ENCODE results near the gene PCGF2.
A peak's percentile ranks its signal among the peaks of the same experiment; 100 is the strongest.
"Not testable (repeated sequence)": the region's sequence is repeated elsewhere in the genome, so short reads cannot be mapped to it uniquely, and the experiment has no call there.

Gene PCGF2

DNA sequence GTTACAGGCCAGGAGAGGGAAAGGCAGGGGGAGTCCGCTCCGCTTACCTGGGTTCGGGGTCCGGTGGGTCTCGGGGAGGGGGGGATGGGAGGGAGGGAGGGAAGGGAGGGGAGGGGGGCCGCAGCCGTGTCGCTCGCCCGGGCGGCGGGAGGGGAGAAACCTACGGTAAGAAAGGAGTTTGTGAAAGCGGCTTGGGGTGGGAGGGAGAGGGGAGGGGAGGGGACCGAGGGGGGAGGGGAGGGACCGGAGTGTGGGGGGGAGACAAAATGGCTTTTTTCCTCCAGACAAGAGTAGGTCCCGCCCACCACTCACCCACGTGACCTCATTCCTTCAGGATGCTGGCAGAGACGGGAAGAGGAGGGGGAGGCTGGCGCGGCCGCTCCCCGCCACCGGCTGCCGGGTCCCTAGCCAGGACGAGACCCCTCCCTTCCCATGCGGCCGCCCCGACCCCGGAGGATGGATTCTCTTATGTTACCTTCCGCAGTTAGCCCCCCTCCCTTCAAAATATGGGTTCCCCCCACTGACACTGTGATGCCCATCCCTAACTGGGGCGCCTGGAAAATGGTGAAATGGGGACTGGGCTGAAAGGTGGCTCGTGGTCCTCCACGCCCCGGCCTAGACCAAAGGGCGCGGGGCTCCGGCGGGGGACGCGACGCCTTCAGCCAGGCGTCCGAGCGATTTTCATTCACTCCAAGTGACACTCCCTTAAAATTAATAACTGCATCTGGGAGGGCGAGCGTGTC, at the start of gene PCGF2:
PCGF2 (minus strand) TSS at position 188 of the 743 bp plus-strand sequence. CDS start 7,934 bp downstream, outside the sequence.
- ATAC-seq (replicated peaks; ENCODE audit: extremely low read depth, poor library complexity, severe bottlenecking) (no peak), DNase-seq (ENCODE audit: low spot score in 2 of 2) (no peak)
- no peak within 1 kb of the TSS for H3K27ac Mint-ChIP-seq (ENCODE audit: low read depth)
- H3K27me3 Mint-ChIP-seq = peaks cover 65% of the 10 kb centered on the region
- peaks cover 44% of the 10 kb centered on the region for H3K4me1 Mint-ChIP-seq
- H3K9me3 Mint-ChIP-seq = no peaks in the 10 kb centered on the region
- peak within 1 kb of the TSS; percentile 93 for H3K4me3 Mint-ChIP-seq
- peaks cover 25% of the 10 kb centered on the region for H3K36me3 Mint-ChIP-seq (ENCODE audit: insufficient read depth)

DNA sequence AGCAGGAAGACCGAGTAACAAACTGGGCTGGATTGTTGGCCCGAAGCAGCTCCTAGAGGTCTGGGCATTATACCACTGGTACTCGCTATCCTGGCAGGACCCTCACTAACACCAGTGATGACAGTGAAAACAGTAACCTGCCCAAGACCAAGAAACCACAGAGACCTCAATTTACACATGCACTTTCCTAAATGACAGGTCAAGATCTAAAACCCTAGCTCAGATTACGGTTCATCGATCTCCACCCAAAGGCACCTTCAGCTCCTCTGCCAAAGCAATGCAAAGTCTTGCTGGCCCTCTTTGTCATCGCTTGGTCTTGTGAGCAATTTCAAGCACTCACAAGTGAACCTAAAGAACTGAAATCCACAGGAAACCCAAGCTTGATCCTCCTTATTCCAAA, 49.7 kb upstream of the PCGF2 start:
- peak overlapping the region; percentile 93 for H3K4me3 Mint-ChIP-seq
- ATAC-seq (replicated peaks; ENCODE audit: extremely low read depth, poor library complexity, severe bottlenecking) = no peak
- peaks cover 38% of the 10 kb centered on the region for H3K36me3 Mint-ChIP-seq (ENCODE audit: insufficient read depth)
- H3K4me1 Mint-ChIP-seq = peaks cover 44% of the 10 kb centered on the region
- no peak for DNase-seq (ENCODE audit: low spot score in 2 of 2)
- H3K27me3 Mint-ChIP-seq = no peaks in the 10 kb centered on the region
- peak overlapping the region; percentile 86 for H3K27ac Mint-ChIP-seq (ENCODE audit: low read depth)
- no peaks in the 10 kb centered on the region for H3K9me3 Mint-ChIP-seq

DNA sequence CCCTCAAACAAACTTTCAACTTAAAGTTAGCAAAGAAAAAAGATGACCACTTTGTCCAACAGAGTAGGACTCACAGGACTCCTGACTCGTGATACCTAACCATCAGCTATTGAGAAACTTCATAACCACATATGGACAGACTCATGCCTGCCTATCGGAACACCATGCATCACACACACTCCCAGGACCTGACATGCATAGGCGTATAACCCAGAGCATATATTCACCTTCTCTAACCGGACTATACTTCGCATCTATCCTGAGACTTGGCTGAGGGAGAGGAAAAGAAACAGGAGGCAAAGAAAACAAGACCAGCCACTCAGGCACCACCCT, 49.0 kb upstream of the PCGF2 start:
- Mint-ChIP-seq H3K4me3 (peak overlapping the region; percentile 93), H3K27ac (ENCODE audit: low read depth) (no peak overlapping the region), H3K27me3 (no peaks in the 10 kb centered on the region), H3K4me1 (peaks cover 44% of the 10 kb centered on the region), H3K9me3 (no peaks in the 10 kb centered on the region), H3K36me3 (ENCODE audit: insufficient read depth) (peaks cover 34% of the 10 kb centered on the region)
- ATAC-seq (replicated peaks; ENCODE audit: extremely low read depth, poor library complexity, severe bottlenecking) (no peak), DNase-seq (ENCODE audit: low spot score in 2 of 2) (no peak)

DNA sequence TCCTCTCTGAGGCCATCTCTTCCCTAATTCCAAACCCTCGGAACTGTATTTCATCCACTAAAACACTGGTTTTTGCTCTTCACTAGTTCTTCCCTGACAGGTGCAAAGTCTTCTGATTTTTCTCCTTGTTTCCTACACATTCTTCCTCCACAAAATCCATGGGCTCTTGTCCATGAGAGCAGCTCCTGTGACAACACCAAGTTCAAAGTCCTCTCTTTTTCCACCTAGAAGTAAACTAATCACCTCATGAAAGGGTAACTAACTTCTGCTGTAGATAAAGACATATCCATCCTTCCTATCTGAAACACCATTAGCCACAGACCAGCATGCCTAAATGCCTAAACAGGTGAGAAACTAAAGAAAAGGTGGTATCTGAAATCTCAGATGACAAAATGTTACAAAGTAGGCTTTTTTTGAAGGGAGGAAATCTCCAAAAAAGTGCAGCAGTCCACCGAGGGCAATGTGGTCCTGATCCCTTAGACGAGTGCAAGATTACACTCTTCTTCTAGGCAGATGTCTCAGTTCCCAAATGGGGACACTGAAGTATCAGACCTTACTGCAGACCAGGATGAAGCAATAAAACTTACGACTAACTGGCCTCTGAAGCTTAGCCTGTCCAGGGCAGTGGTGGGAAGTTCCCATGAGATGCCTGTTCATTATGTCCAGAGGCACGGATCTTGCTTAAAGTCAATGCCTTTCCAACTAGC, 48.5 kb upstream of the PCGF2 start:
- H3K9me3 Mint-ChIP-seq = no peaks in the 10 kb centered on the region
- no peaks in the 10 kb centered on the region for H3K27me3 Mint-ChIP-seq
- ATAC-seq (replicated peaks; ENCODE audit: extremely low read depth, poor library complexity, severe bottlenecking) = no peak
- peaks cover 30% of the 10 kb centered on the region for H3K36me3 Mint-ChIP-seq (ENCODE audit: insufficient read depth)
- DNase-seq (ENCODE audit: low spot score in 2 of 2) = no peak
- peaks cover 44% of the 10 kb centered on the region for H3K4me1 Mint-ChIP-seq
- no peak overlapping the region for H3K27ac Mint-ChIP-seq (ENCODE audit: low read depth)
- H3K4me3 Mint-ChIP-seq = peak overlapping the region; percentile 93

DNA sequence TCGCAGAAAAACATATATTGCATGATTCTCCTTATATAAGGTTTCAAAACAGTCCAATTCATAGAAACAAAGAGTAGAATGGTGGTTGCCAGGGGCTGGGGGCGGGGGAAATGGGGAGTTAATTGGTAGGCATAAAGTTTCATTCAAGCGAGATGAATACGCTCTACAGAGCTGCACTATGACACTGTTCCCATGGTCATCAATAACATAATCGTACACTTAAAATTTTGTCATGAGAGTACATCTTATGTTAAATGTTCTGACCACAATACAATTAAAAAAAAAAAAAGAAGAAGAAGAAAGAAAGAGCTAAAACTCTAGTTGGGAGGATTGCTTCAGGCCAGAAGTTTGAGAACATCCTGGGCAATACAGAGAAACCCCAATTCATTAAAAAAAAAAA, 46.1 kb upstream of the PCGF2 start:
- H3K4me3 Mint-ChIP-seq = no peak overlapping the region
- DNase-seq (ENCODE audit: low spot score in 2 of 2) (no peak), ATAC-seq (replicated peaks; ENCODE audit: extremely low read depth, poor library complexity, severe bottlenecking) (no peak)
- peaks cover 18% of the 10 kb centered on the region for H3K36me3 Mint-ChIP-seq (ENCODE audit: insufficient read depth)
- peaks cover 35% of the 10 kb centered on the region for H3K4me1 Mint-ChIP-seq
- H3K9me3 Mint-ChIP-seq = no peaks in the 10 kb centered on the region
- no peak overlapping the region for H3K27ac Mint-ChIP-seq (ENCODE audit: low read depth)
- H3K27me3 Mint-ChIP-seq = no peaks in the 10 kb centered on the region

DNA sequence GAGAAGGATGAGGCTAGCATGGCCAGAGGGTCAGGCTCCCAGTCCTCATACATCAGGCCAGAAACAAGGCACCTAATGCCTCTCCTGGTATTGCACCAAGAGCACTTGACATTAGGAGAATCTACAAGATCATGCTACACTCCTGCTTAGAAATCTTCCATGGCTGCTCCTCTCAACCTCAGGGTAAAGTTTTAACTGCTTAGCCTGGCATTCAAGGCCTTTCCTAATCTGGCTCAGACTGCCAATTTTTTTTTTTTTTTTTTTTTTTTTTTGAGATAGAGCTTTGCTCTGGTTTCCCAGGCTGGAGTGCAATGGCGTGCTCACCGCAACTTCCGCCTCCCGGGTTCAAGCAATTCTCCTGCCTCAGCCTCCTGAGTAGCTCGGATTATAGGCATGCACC, 43.0 kb upstream of the PCGF2 start:
- DNase-seq (ENCODE audit: low spot score in 2 of 2) = no peak
- H3K27me3 Mint-ChIP-seq = no peaks in the 10 kb centered on the region
- H3K36me3 Mint-ChIP-seq (ENCODE audit: insufficient read depth) = peaks cover 15% of the 10 kb centered on the region
- peaks cover 15% of the 10 kb centered on the region for H3K4me1 Mint-ChIP-seq
- H3K27ac Mint-ChIP-seq (ENCODE audit: low read depth) = no peak overlapping the region
- ATAC-seq (replicated peaks; ENCODE audit: extremely low read depth, poor library complexity, severe bottlenecking) = no peak
- no peaks in the 10 kb centered on the region for H3K9me3 Mint-ChIP-seq
- no peak overlapping the region for H3K4me3 Mint-ChIP-seq

DNA sequence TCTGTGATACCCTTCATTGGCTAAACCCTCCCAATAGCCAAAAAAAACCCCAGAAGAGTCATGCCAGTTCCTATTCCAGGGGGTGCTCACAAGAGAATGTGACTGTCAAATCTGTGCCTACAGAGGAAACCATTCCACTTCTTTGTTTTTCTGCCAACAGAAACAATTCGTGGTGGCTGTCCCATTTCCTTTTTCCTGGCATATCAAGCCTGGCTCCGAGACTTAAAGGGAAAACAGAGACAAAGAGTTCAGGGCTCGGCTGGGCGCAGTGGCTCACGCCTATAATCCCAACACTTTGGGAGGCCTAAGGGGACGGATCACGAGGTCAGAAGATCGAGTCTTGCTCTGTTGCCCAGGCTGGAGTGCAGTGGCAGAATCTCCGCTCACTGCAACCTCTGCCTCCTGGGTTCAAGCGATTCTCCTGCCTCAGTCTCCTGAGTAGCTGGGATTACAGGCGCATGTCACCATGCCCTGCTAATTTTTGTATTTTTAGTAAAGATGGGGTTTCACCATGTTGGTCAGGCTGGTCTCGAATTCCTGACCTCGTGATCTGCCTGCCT, 42.1 kb upstream of the PCGF2 start:
- not testable (repeated sequence) for ATAC-seq (replicated peaks; ENCODE audit: extremely low read depth, poor library complexity, severe bottlenecking); H3K27me3 Mint-ChIP-seq; H3K4me3 Mint-ChIP-seq; H3K9me3 Mint-ChIP-seq; H3K27ac Mint-ChIP-seq (ENCODE audit: low read depth); DNase-seq (ENCODE audit: low spot score in 2 of 2)
- Mint-ChIP-seq H3K4me1 (peaks cover 15% of the 10 kb centered on the region), H3K36me3 (ENCODE audit: insufficient read depth) (peaks cover 16% of the 10 kb centered on the region)

DNA sequence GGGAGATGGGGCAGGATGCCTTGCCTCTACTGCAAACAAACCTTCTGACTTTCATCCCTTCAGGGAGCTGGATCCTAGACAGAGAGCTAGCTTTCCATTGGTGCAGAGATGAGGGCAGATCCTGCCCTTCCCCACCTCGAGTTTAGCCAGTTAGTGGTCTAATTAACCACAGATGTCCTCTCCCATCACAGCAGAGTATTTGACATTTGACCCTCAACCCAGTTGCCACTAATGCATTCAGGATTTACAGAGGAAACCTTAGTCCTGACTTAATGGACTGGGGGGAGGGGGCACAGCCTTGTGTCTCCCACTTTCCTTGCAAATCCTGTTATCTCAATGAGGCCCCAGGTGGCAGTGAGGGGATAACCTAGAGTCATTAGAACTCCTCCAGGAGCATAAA, 41.0 kb upstream of the PCGF2 start:
- DNase-seq (ENCODE audit: low spot score in 2 of 2) = no peak
- ATAC-seq (replicated peaks; ENCODE audit: extremely low read depth, poor library complexity, severe bottlenecking) = no peak
- peaks cover 11% of the 10 kb centered on the region for H3K4me1 Mint-ChIP-seq
- no peaks in the 10 kb centered on the region for H3K9me3 Mint-ChIP-seq
- no peak overlapping the region for H3K27ac Mint-ChIP-seq (ENCODE audit: low read depth)
- no peaks in the 10 kb centered on the region for H3K27me3 Mint-ChIP-seq
- H3K36me3 Mint-ChIP-seq (ENCODE audit: insufficient read depth) = peaks cover 17% of the 10 kb centered on the region
- no peak overlapping the region for H3K4me3 Mint-ChIP-seq

DNA sequence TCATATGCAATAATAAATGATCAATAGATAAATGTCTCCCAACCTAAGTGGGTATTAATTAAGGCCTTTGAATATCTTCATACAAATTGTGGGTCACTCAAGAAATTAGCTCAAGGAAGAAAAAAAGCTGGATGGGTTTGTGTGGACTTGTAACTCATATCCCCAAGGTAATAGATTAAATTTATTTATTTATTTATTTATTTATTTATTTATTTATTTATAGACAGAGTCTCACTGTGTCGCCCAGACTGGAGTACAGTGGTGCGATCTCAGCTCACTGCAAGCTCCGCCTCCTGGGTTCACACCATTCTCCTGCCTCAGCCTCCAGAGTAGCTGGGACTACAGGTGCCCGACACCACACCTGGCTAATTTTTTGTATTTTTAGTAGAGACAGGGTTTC, 39.9 kb upstream of the PCGF2 start:
- H3K4me3 Mint-ChIP-seq; H3K27me3 Mint-ChIP-seq; H3K27ac Mint-ChIP-seq (ENCODE audit: low read depth); DNase-seq (ENCODE audit: low spot score in 2 of 2); H3K9me3 Mint-ChIP-seq; ATAC-seq (replicated peaks; ENCODE audit: extremely low read depth, poor library complexity, severe bottlenecking); H3K4me1 Mint-ChIP-seq: not testable (repeated sequence)
- H3K36me3 Mint-ChIP-seq (ENCODE audit: insufficient read depth) = peaks cover 18% of the 10 kb centered on the region

DNA sequence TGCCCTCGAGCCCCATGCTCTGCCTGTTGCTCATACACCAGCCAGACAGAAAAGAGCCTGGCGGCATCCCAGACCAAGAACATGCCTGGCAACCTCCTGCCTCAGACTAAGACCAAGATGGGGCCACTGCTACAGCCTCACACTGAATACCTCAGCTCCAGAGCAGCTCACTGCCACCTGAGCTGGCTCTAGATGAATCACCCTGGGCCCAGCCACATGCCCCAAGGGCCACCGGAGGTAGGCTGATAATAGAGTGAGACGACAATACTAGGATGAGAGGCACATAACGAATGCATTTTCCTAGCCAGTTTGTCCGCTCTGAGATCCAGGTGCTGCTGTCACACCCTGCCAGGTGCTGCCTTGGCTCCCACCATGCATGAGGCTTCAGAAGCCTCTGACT, 38.2 kb upstream of the PCGF2 start:
- H3K36me3 Mint-ChIP-seq (ENCODE audit: insufficient read depth) = peaks cover 18% of the 10 kb centered on the region
- no peak overlapping the region for H3K27ac Mint-ChIP-seq (ENCODE audit: low read depth)
- ATAC-seq (replicated peaks; ENCODE audit: extremely low read depth, poor library complexity, severe bottlenecking) = no peak
- H3K9me3 Mint-ChIP-seq = no peaks in the 10 kb centered on the region
- no peaks in the 10 kb centered on the region for H3K27me3 Mint-ChIP-seq
- peaks cover 7% of the 10 kb centered on the region for H3K4me1 Mint-ChIP-seq
- DNase-seq (ENCODE audit: low spot score in 2 of 2) = no peak
- H3K4me3 Mint-ChIP-seq = no peak overlapping the region

DNA sequence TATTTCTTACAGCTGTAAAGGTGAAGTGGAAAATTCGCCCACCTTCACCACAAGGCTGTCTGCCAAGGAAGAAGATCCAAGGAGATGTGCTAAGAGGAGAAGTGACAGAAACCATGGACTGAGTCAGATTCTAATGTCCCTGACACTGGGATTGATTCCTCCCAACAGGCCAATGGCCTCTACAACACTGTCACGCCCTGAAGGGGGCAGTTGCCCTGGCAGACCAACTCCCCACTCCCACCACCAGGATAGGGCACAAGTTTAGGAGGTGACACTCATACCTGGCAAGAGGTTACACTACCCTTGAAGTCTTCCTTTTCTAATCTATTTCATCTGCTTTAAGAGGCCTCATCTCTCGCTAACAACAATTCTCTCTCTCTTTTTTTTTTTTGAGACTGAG, 35.1 kb upstream of the PCGF2 start:
- DNase-seq (ENCODE audit: low spot score in 2 of 2) (no peak), ATAC-seq (replicated peaks; ENCODE audit: extremely low read depth, poor library complexity, severe bottlenecking) (no peak)
- no peaks in the 10 kb centered on the region for H3K9me3 Mint-ChIP-seq
- no peak overlapping the region for H3K27ac Mint-ChIP-seq (ENCODE audit: low read depth)
- H3K4me1 Mint-ChIP-seq = peaks cover 7% of the 10 kb centered on the region
- H3K27me3 Mint-ChIP-seq = no peaks in the 10 kb centered on the region
- H3K4me3 Mint-ChIP-seq = no peak overlapping the region
- peaks cover 26% of the 10 kb centered on the region for H3K36me3 Mint-ChIP-seq (ENCODE audit: insufficient read depth)

DNA sequence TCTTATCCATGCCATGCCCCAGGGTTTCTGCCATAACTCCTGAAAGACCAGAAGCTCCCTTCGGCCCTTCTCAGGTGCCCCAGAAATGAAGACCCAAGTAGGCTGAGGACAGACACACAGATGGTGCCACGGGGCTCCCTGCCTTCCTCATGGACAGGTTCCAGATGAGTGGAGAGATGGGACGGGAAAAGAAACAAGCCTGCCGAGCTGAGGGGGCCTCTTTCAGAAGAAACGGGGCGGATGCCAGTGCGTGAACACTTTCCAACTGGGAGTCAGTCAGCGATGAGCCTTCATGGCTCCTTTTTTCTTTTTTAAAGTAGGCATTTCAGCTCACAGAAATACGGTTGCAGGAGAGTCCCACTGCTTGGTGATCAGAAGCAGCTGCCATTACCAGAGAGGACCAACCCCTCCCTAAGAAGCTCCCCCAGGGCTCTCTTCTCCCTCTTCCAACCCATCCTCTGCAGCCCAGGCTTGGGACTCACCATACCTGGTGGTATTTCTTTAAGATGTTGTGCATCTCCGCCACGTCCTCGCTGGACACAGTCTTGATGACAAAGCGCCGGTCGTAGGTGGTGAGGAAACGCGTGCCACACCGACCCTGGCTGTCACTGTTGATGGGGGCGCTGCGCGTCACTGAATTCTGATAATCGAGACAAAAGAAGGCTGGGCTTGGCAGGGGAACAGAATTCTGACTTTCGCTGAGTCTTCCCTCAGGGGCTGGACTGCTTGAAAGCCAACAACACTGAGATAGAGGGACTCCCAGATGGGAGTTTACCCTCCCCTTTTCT, 32.0 kb upstream of the PCGF2 start:
- Mint-ChIP-seq H3K27me3 (no peaks in the 10 kb centered on the region), H3K36me3 (ENCODE audit: insufficient read depth) (peaks cover 30% of the 10 kb centered on the region), H3K27ac (ENCODE audit: low read depth) (no peak overlapping the region)

More for the DNA sequence above, 32.0 kb upstream of the PCGF2 start:
- Mint-ChIP-seq H3K9me3 (no peaks in the 10 kb centered on the region), H3K4me3 (no peak overlapping the region), H3K4me1 (no peaks in the 10 kb centered on the region)
- DNase-seq (ENCODE audit: low spot score in 2 of 2) (no peak), ATAC-seq (replicated peaks; ENCODE audit: extremely low read depth, poor library complexity, severe bottlenecking) (no peak)
